KMS-11 (cell line): Measurements from ENCODE around the gene ANGEL2.
A peak's percentile ranks its signal among the peaks of the same experiment; 100 is the strongest.

Source experiments
- H2AFZ ChIP-seq: fragments of 200-600 bp; sonication (generic); 2 replicates; pipeline ENCODE4 v1.6.1; 2016; ENCODE audit warnings: antibody characterized with exemption, mixed run types, low read depth
- H3K27ac ChIP-seq: fragments of 200-600 bp; sonication (generic); 2 replicates; pipeline ENCODE4 v1.6.1; 2016; ENCODE audit warnings: mild to moderate bottlenecking, mixed run types
- H3K27me3 ChIP-seq: fragments of 200-600 bp; sonication (generic); 2 replicates; pipeline ENCODE4 v1.6.1; 2017; ENCODE audit warnings: mild to moderate bottlenecking, low read depth, mixed run types, moderate library complexity; ENCODE audit not compliant: insufficient read depth
- H3K36me3 ChIP-seq: fragments of 200-600 bp; sonication (generic); 2 replicates; pipeline ENCODE4 v1.6.1; 2017; ENCODE audit warnings: mild to moderate bottlenecking, mixed run types; ENCODE audit not compliant: insufficient read depth
- H3K4me1 ChIP-seq: fragments of 200-600 bp; sonication (generic); 2 replicates; pipeline ENCODE4 v1.6.1; 2016; ENCODE audit warnings: mild to moderate bottlenecking, low read depth, mixed run types; ENCODE audit not compliant: poor library complexity, severe bottlenecking
- H3K4me2 ChIP-seq: fragments of 200-600 bp; sonication (generic); 2 replicates; pipeline ENCODE4 v1.7.0; 2016; ENCODE audit warnings: mild to moderate bottlenecking, mixed run types
- H3K4me3 ChIP-seq: fragments of 200-600 bp; sonication (generic); IDR thresholded peaks from 2 replicates; pipeline ENCODE4 v1.6.1; 2017; ENCODE audit warnings: low read depth, low read length, mixed read lengths; ENCODE audit not compliant: insufficient read depth
- H3K79me2 ChIP-seq: fragments of 200-600 bp; sonication (generic); 2 replicates; pipeline ENCODE4 v1.6.1; 2016; ENCODE audit warnings: low read depth, mixed run types; ENCODE audit not compliant: insufficient read depth
- H3K9ac ChIP-seq: fragments of 200-600 bp; sonication (generic); 2 replicates; pipeline ENCODE4 v1.6.1; 2016; ENCODE audit warnings: mild to moderate bottlenecking, mixed run types
- H4K20me1 ChIP-seq: fragments of 200-600 bp; sonication (generic); 2 replicates; pipeline ENCODE4 v1.6.1; 2016; ENCODE audit warnings: mild to moderate bottlenecking, mixed run types; ENCODE audit not compliant: insufficient read depth
- CTCF ChIP-seq: fragments of 200-600 bp; sonication (generic); conservative IDR thresholded peaks from 2 replicates; pipeline ENCODE4 v1.6.1; 2017; ENCODE audit warnings: low read depth, mild to moderate bottlenecking, antibody characterized with exemption, low read length, moderate library complexity, mixed read lengths

The ANGEL2 gene

GRCh38 chr1:212950243-212951125 lies 65.2 kb downstream of the ANGEL2 start, which contains the start of gene VASH2:
Gene VASH2, plus strand, starts transcription at chr1:212950541. Its CDS starts 1,002 bp downstream, at chr1:212951543.
- peak within 1 kb of the TSS; percentile 39; the same call in 1 of the 2 replicates for H3K4me2 ChIP-seq
- H3K9ac ChIP-seq = peak within 1 kb of the TSS; percentile 22; the same call in 1 of the 2 replicates
- H3K36me3 ChIP-seq = no peaks in the 10 kb centered on the region
- no peak for TF ChIP-seq CTCF
- H4K20me1 ChIP-seq = no peaks in the 10 kb centered on the region
- H3K27me3 ChIP-seq = no peaks in the 10 kb centered on the region
- H3K4me1 ChIP-seq = peaks cover 13% of the 10 kb centered on the region
- H2AFZ ChIP-seq = peak within 1 kb of the TSS; percentile 43
- peak within 1 kb of the TSS; percentile 44 for H3K4me3 ChIP-seq
- no peaks in the 10 kb centered on the region for H3K79me2 ChIP-seq
- H3K27ac ChIP-seq = no peak within 1 kb of the TSS

- peak overlapping the region; percentile 23 for H3K4me3 ChIP-seq
- no peak overlapping the region for H3K9ac ChIP-seq
- TF ChIP-seq CTCF = no peak
- no peak overlapping the region for H3K27ac ChIP-seq
- peak overlapping the region; percentile 10; the same call in 1 of the 2 replicates for H3K4me2 ChIP-seq
- H3K4me1 ChIP-seq = peaks cover 13% of the 10 kb centered on the region
- no peaks in the 10 kb centered on the region for H3K79me2 ChIP-seq
- no peaks in the 10 kb centered on the region for H3K27me3 ChIP-seq
- no peaks in the 10 kb centered on the region for H4K20me1 ChIP-seq
- H2AFZ ChIP-seq = peak overlapping the region; percentile 43; the same call in 1 of the 2 replicates
- no peaks in the 10 kb centered on the region for H3K36me3 ChIP-seq
These were observed 65.9 kb downstream of the ANGEL2 start for GRCh38 chr1:212949771-212950170.

GRCh38 chr1:212946872-212947271 lies 68.8 kb downstream of the ANGEL2 start:
- Histone ChIP-seq H4K20me1 (no peaks in the 10 kb centered on the region), H3K4me3 (no peak overlapping the region), H3K27me3 (no peaks in the 10 kb centered on the region), H3K79me2 (no peaks in the 10 kb centered on the region), H3K36me3 (no peaks in the 10 kb centered on the region), H3K4me1 (peaks cover 12% of the 10 kb centered on the region), H3K4me2 (no peak overlapping the region), H2AFZ (no peak overlapping the region), H3K27ac (no peak overlapping the region), H3K9ac (no peak overlapping the region)
- no peak for TF ChIP-seq CTCF

GRCh38 chr1:212945463-212946160 lies 70.1 kb downstream of the ANGEL2 start:
- H4K20me1 ChIP-seq = no peaks in the 10 kb centered on the region
- no peak overlapping the region for H3K27ac ChIP-seq
- no peaks in the 10 kb centered on the region for H3K79me2 ChIP-seq
- H3K4me1 ChIP-seq = peaks cover 11% of the 10 kb centered on the region
- H3K9ac ChIP-seq = no peak overlapping the region
- no peak for TF ChIP-seq CTCF
- no peak overlapping the region for H3K4me3 ChIP-seq
- no peak overlapping the region for H3K4me2 ChIP-seq
- H2AFZ ChIP-seq = no peak overlapping the region
- H3K36me3 ChIP-seq = no peaks in the 10 kb centered on the region
- H3K27me3 ChIP-seq = no peaks in the 10 kb centered on the region
